Endothelial cell of umbilical vein (primary cell): Measurements from ENCODE around the gene UVRAG. TPM values are rescaled to one million over a fixed set of nuclear protein-coding genes. Genes with fewer than 3 reads are reported as not detected.

Experiments
- BruUV-seq: library from RNA; stranded (reverse); fragments of 400-500 nt; replicated peaks from 2 replicates; lab custom pipeline; 2021; lab: Mats Ljungman, UMichigan
- CTCF ChIA-PET: fragments of 300-600, 350-600 bp; sonication (Branson Sonifier 250); formaldehyde crosslinking; loops from one replicate; lab custom pipeline; 2021; ENCODE audit warnings: antibody characterized with exemption, inconsistent platforms; lab: Charles Lee
- POLR2A ChIA-PET: fragments of 300-600, 350-600 bp; sonication (Branson Sonifier 250); formaldehyde crosslinking; loops from one replicate; lab custom pipeline; 2021; ENCODE audit warnings: antibody characterized with exemption, inconsistent platforms; lab: Charles Lee
- DNase-seq: peaks from one replicate; pipeline ENCODE4 v3.0.0-alpha.2; 2011; ENCODE audit warnings: low read depth, low spot score
- FAIRE-seq: peaks from 2 replicates; lab custom pipeline; 2011; peaks lifted over from hg19 to GRCh38; lab: Jason Lieb, UNC
- H2AFZ ChIP-seq: 2 replicates; pipeline ENCODE4 v1.6.0; 2012; ENCODE audit warnings: low read depth, low read length, control low read depth, inconsistent platforms
- H3K27ac ChIP-seq: 2 replicates; pipeline ENCODE4 v1.5.1; 2011; ENCODE audit warnings: low read depth, mild to moderate bottlenecking, control low read depth, low read length, moderate library complexity; ENCODE audit not compliant: insufficient read depth
- H3K27me3 ChIP-seq, 2 experiments: 2 replicates each; pipeline versions ENCODE4 v1.6.0 to v1.6.1; 2011; ENCODE audit warnings: low read length in 2 of 2, mixed read lengths in 1 of 2; ENCODE audit not compliant: control insufficient read depth in 2 of 2, insufficient read depth in 2 of 2
- H3K36me3 ChIP-seq, 2 experiments: 2 replicates in 1 of 2; 3 replicates in 1 of 2; pipeline ENCODE4 v1.5.1; 2011; ENCODE audit warnings: low read length in 2 of 2, mild to moderate bottlenecking in 1 of 2, moderate library complexity in 1 of 2; ENCODE audit not compliant: control insufficient read depth in 2 of 2, insufficient read depth in 2 of 2; ENCODE audit errors: extremely low read depth in 1 of 2
- H3K4me1 ChIP-seq: 3 replicates; pipeline ENCODE4 v1.5.1; 2011; ENCODE audit warnings: mild to moderate bottlenecking, low read length; ENCODE audit not compliant: control insufficient read depth, insufficient read depth; ENCODE audit errors: extremely low read depth
- H3K4me2 ChIP-seq: 2 replicates; pipeline ENCODE4 v1.6.1; 2011; ENCODE audit warnings: low read length, control low read depth, mixed read lengths; ENCODE audit not compliant: insufficient read depth
- H3K4me3 ChIP-seq, 3 experiments: fragments of 200-600 bp in 1 of 3; sonication (generic), shearing (Covaris generic) in 1 of 3; replicated peaks in 1 of 3; 2 replicates each; pipeline ENCODE4 v1.5.1; 2011 to 2016; ENCODE audit warnings: control low read depth in 3 of 3, low read length in 3 of 3, mild to moderate bottlenecking in 2 of 3, inconsistent platforms in 1 of 3, low read depth in 1 of 3, moderate library complexity in 1 of 3; ENCODE audit not compliant: insufficient read depth in 1 of 3
- H3K79me2 ChIP-seq: 2 replicates; pipeline ENCODE4 v1.6.0; 2012; ENCODE audit warnings: low read length, inconsistent platforms; ENCODE audit not compliant: control insufficient read depth, insufficient read depth
- H3K9ac ChIP-seq: replicated peaks from 2 replicates; pipeline ENCODE3; 2011; ENCODE audit warnings: low read length, control low read depth; ENCODE audit not compliant: insufficient read depth; ENCODE audit errors: extremely low read depth
- H3K9me1 ChIP-seq: replicated peaks from 3 replicates; pipeline ENCODE4 v1.6.0; 2011; ENCODE audit warnings: mild to moderate bottlenecking, low read length; ENCODE audit not compliant: control insufficient read depth, insufficient read depth; ENCODE audit errors: extremely low read depth
- H3K9me3 ChIP-seq: replicated peaks from 2 replicates; pipeline ENCODE4 v1.5.1; 2012; ENCODE audit warnings: low read length, inconsistent platforms; ENCODE audit not compliant: control insufficient read depth, insufficient read depth
- H4K20me1 ChIP-seq: replicated peaks from 2 replicates; pipeline ENCODE3; 2011; ENCODE audit warnings: mild to moderate bottlenecking, low read length; ENCODE audit not compliant: control insufficient read depth, insufficient read depth; ENCODE audit errors: extremely low read depth
- CTCF ChIP-seq, 2 donors: IDR thresholded peaks; 1 replicate in 1 of 2; 2 replicates in 1 of 2; pipeline ENCODE4 v1.5.1; 2011; ENCODE audit warnings: low read length in 2 of 2, mild to moderate bottlenecking in 2 of 2, moderate library complexity in 2 of 2, control low read depth in 1 of 2, inconsistent platforms in 1 of 2, low read depth in 1 of 2; ENCODE audit not compliant: insufficient read depth in 1 of 2; ENCODE audit errors: extremely low read depth in 1 of 2
- EZH2 ChIP-seq: IDR thresholded peaks from 2 replicates; pipeline ENCODE4 v1.6.1; 2012; ENCODE audit warnings: borderline replicate concordance, low read depth, mild to moderate bottlenecking, moderate library complexity, low read length, inconsistent platforms; ENCODE audit not compliant: severe bottlenecking
- FOS ChIP-seq: IDR thresholded peaks from 2 replicates; pipeline ENCODE4 v1.6.1; 2011; ENCODE audit warnings: mild to moderate bottlenecking, low read length, moderate library complexity, borderline replicate concordance; ENCODE audit not compliant: insufficient read depth
- GATA2 ChIP-seq: IDR thresholded peaks from 2 replicates; pipeline ENCODE4 v1.7.0; 2011; ENCODE audit warnings: low read depth, mild to moderate bottlenecking, moderate library complexity, mixed read lengths, low read length; ENCODE audit not compliant: insufficient read length, insufficient read depth
- JUN ChIP-seq: IDR thresholded peaks from 2 replicates; pipeline ENCODE4 v1.6.1; 2011; ENCODE audit warnings: borderline replicate concordance, low read depth; ENCODE audit not compliant: insufficient read length, insufficient read depth
- POLR2AphosphoS5 ChIP-seq: IDR thresholded peaks from 2 replicates; pipeline ENCODE4 v1.6.1; 2012; ENCODE audit warnings: low read depth, mild to moderate bottlenecking, control low read depth, low read length, moderate library complexity; ENCODE audit not compliant: insufficient read depth
- dilution Hi-C: fragments of 300-500 bp; cut with MboI; formaldehyde crosslinking; loops from one replicate; pipeline ENCODE4 v1.15.0; 2019; ENCODE audit warnings: low sequenced_read_pairs; ENCODE audit not compliant: extremely low pct_ligation_motif_present
- intact Hi-C: fragments of 100-400 bp; cut with micrococcal nuclease; formaldehyde crosslinking; loops from one replicate; pipeline ENCODE4 v1.10.0; 2022
- polyA plus RNA-seq, 4 experiments: library from polyadenylated mRNA; depleted of rRNA in 3 of 4; stranded (reverse) in 3 of 4; unstranded in 1 of 4; fragments of >200 nt; gene quantifications; 2 replicates each; pipeline versions ENCODE4 v1.2.1 to v1.2.3, GENCODE V29; 2011 to 2012; ENCODE audit warnings: missing spikeins in 1 of 4
- total RNA-seq: library from RNA; stranded (reverse); gene quantifications from 2 replicates; pipeline ENCODE4 v1.2.3, GENCODE V29; 2021
- TF ChIP-seq, protein P1 (sequence below): IDR thresholded peaks from 2 replicates; pipeline ENCODE4 v1.6.1; 2011; ENCODE audit not compliant: insufficient read depth, insufficient read length

Gene UVRAG
- total and polyA plus RNA-seq, 2 donors (not counting 3 experiments of a cell fraction or from before 2014, with no cell fraction given) = 21.2 to 65.6 TPM

GRCh38 chr11:75921808-75922207 lies 106.8 kb downstream of the UVRAG start:
- peaks cover 17% of the 10 kb centered on the region for H3K4me1 ChIP-seq
- intact Hi-C loops (loop anchor here (5.0 kb wide), 1 partner anchor 110 kb away; no protein-coding TSS in a partner anchor), dilution Hi-C loops (no loop called here)
- H3K9ac ChIP-seq = no peak overlapping the region
- POLR2A ChIA-PET = no interaction called here
- peaks cover 35% of the 10 kb centered on the region for H3K79me2 ChIP-seq
- H2AFZ ChIP-seq = no peak overlapping the region
- no peaks in the 10 kb centered on the region for H3K27me3 ChIP-seq
- H3K4me2 ChIP-seq = no peak overlapping the region
- TF ChIP-seq POLR2AphosphoS5 = no peak
- no peak for TF ChIP-seq GATA2
- no peak for TF ChIP-seq EZH2
- TF ChIP-seq JUN = no peak
- no peak for TF ChIP-seq FOS
- TF ChIP-seq CTCF (IDR thresholded peaks at IDR 0.05; ENCODE audit: extremely low read depth in 1 of 2, insufficient read depth in 1 of 2, low read depth in 1 of 2, low read length in 2 of 2) = no peak
- TF ChIP-seq, protein P1, sequence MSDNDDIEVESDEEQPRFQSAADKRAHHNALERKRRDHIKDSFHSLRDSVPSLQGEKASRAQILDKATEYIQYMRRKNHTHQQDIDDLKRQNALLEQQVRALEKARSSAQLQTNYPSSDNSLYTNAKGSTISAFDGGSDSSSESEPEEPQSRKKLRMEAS = no peak
- no peak overlapping the region for H3K27ac ChIP-seq
- no peak overlapping the region for H3K4me3 ChIP-seq
- H3K9me3 ChIP-seq = no peaks in the 10 kb centered on the region
- H4K20me1 ChIP-seq = peaks cover 5% of the 10 kb centered on the region
- peaks cover 0 to 2% of the 10 kb centered on the region in 2 experiments for H3K36me3 ChIP-seq
- no TSS peak for BruUV-seq
- peaks cover 6% of the 10 kb centered on the region for H3K9me1 ChIP-seq
- CTCF ChIA-PET = interaction anchor here (0.7 to 0.9 kb wide), 2 partner anchors 14 to 231 kb away, joined by 3 read pairs; no protein-coding TSS in a partner anchor
- DNase-seq = no peak
- no peak for FAIRE-seq
